Cardiac muscle cell (in vitro differentiated cells and primary cell): ENCODE measurements around the gene NR1H2. TPM values are rescaled to one million over a fixed set of nuclear protein-coding genes. Genes with fewer than 3 reads are reported as not detected.
"Not testable (repeated sequence)": the region's sequence is repeated elsewhere in the genome, so short reads cannot be mapped to it uniquely, and the experiment has no call there.

Experiments
- DNase-seq, 2 donors: peaks; one replicate each; pipeline versions ENCODE4 v3.0.0 to v3.0.0-alpha.2; 2010 to 2017; ENCODE audit warnings: low read depth in 1 of 2, low spot score in 1 of 2
- H3K27ac ChIP-seq: fragments of 200-600 bp; sonication (generic); 2 replicates; pipeline ENCODE4 v1.5.1; 2016
- H3K27me3 ChIP-seq: fragments of 200-600 bp; sonication (generic); 2 replicates; pipeline ENCODE4 v1.6.0; 2016; ENCODE audit warnings: control low read depth
- H3K36me3 ChIP-seq: fragments of 200-600 bp; sonication (generic); 2 replicates; pipeline ENCODE4 v1.5.1; 2016; ENCODE audit warnings: control low read depth
- H3K4me1 ChIP-seq: fragments of 200-600 bp; sonication (generic); 2 replicates; pipeline ENCODE4 v1.8.1; 2017; ENCODE audit warnings: low read depth, mild to moderate bottlenecking, mixed run types
- H3K4me3 ChIP-seq: fragments of 200-600 bp; sonication (generic); 2 replicates; pipeline ENCODE4 v1.5.1; 2016; ENCODE audit warnings: mild to moderate bottlenecking
- H3K9me3 ChIP-seq: fragments of 200-600 bp; sonication (generic); 2 replicates; pipeline ENCODE4 v1.5.1; 2017; ENCODE audit warnings: low read depth, mild to moderate bottlenecking, control low read depth
- polyA plus RNA-seq: library from polyadenylated mRNA; unstranded; fragments of >200 nt; fragmentation: Nextera tagmentation; extraction: Ambion mirVana; gene quantifications from 2 replicates; pipeline ENCODE4 v1.2.1, GENCODE V29; 2016
- total RNA-seq: library from RNA; depleted of rRNA; stranded (reverse); fragments of >200 nt; gene quantifications from 2 replicates; pipeline ENCODE4 v1.2.3, GENCODE V29; 2016
- TF ChIP-seq, protein P1 (sequence below): IDR thresholded peaks from 2 replicates; pipeline ENCODE4 v1.5.1; 2012; ENCODE audit warnings: low read depth, mild to moderate bottlenecking, low read length

NR1H2 gene
- total and polyA plus RNA-seq, 2 experiments from 2014 or later = 58.3 to 60.1 TPM

DNA sequence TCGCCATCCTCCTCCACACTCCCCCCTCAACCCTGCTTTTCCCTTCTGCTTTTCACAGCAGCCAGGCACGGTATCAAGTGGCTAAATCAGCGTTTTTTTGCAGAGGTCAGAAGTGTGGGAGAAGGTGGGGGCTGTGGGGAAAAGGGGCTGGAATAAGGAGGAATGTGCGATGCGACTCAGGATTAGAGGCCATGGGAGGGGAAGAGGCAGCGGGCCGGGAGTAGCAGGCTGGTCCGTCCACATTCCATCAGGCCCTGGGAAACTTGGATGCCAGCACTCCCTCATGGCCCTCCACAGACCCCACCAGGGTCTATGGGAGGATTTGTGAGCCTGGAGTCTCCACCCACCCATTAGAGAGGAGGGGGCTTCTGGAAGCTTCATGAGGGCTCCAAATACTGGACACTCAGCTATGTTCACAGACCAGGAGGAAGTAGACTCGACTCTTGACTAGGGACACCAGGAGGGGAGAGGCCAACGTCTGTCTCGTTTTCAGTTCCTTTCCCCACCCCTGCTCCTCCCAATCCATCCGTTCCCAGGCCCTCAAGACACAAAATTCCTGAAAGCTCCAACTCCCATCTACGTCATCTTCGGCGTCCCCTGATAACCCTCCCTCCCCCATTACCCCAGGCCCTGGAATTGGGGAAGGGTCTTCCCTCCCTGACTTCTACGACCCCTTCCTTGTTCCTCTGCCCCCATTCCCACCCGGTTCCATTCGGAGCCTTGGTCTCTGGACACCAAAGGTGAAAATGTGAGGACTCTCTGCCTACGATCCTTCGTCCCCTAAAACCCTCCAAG, 43.8 kb upstream of the NR1H2 start:
- Histone ChIP-seq H3K4me1 (peaks cover 18% of the 10 kb centered on the region), H3K4me3 (peak overlapping the region; percentile 46), H3K9me3 (no peaks in the 10 kb centered on the region), H3K36me3 (no peaks in the 10 kb centered on the region), H3K27ac (peak overlapping the region; percentile 96), H3K27me3 (no peaks in the 10 kb centered on the region)
- TF ChIP-seq, protein P1, sequence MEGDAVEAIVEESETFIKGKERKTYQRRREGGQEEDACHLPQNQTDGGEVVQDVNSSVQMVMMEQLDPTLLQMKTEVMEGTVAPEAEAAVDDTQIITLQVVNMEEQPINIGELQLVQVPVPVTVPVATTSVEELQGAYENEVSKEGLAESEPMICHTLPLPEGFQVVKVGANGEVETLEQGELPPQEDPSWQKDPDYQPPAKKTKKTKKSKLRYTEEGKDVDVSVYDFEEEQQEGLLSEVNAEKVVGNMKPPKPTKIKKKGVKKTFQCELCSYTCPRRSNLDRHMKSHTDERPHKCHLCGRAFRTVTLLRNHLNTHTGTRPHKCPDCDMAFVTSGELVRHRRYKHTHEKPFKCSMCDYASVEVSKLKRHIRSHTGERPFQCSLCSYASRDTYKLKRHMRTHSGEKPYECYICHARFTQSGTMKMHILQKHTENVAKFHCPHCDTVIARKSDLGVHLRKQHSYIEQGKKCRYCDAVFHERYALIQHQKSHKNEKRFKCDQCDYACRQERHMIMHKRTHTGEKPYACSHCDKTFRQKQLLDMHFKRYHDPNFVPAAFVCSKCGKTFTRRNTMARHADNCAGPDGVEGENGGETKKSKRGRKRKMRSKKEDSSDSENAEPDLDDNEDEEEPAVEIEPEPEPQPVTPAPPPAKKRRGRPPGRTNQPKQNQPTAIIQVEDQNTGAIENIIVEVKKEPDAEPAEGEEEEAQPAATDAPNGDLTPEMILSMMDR = no peak
- DNase-seq = peak in 1 of 2 donors; percentile 53

DNA sequence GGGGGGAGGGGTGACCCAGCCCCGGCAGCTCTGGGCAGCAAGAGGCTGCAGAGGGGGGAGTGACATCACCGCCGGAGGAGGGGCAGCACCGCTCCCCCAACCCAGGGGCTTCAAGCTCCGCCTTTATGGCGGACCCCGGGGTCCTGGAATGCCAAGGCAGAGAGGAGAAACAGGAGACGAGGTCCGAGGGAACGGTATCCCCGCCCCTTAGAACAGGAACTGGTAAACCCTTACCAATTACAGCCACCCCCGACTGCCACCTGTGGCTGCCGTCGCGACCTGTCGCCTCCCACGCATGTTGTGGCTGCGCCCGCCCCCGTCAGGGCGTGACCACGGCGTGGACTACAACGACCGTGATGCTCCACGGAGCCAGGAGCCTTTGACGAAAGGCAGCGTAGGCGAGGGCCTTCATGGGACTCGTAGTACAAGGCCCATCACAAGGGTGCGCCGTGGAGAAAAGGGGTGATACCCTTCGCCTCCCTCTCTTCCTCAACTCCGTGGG, 43.0 kb upstream of the NR1H2 start:
- TF ChIP-seq, protein P1 = peak; percentile 6
- peak; percentile 92 to 95 for DNase-seq
- Histone ChIP-seq H3K36me3 (no peaks in the 10 kb centered on the region), H3K9me3 (no peaks in the 10 kb centered on the region), H3K4me1 (peaks cover 13% of the 10 kb centered on the region), H3K27me3 (no peaks in the 10 kb centered on the region), H3K4me3 (peak overlapping the region; percentile 46), H3K27ac (peak overlapping the region; percentile 96)

DNA sequence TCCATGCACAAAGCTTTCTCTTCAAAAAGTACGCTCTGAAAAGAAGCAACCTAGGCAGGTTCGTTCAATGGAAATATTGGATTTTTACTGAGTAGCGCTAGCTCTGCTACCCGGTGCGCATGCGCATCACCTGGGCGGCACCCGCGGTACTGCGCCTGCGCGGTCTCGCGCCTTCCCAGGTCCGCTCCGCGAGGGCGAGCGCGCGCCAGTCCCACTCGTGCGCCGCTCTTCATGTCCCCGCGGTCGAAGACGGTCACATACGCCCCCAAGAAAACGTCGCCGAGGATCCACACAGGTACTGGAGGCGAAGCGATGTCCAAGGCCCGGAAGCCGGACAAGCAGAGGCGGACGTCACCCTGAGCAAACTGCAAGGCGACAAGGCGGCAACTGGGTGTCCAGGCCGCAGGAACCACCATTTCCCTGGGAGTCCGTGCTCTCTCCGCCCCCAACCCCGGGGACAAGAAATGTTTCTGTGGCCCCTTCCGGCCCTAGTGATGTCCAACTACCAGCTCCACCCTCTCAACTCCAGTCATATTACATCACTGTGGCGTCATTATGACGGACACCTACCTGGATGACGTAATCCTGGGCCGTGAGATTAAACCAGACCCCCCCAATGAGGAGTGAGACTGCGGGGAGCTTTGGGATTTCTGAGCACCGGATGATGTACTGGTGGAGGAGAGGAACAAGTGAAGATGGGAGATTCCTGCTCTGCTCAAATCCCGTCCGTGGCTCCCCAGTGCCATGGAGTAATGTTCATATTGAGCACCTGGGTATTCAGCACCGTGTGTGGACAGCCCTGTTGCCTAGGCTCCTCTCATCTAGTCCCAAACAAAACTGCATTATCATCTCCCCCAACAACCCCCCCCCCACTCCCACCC, 42.3 kb upstream of the NR1H2 start:
- Histone ChIP-seq H3K36me3 (no peaks in the 10 kb centered on the region), H3K4me1 (peaks cover 13% of the 10 kb centered on the region), H3K4me3 (peak overlapping the region; percentile 46), H3K27ac (peak overlapping the region; percentile 96), H3K9me3 (no peaks in the 10 kb centered on the region), H3K27me3 (no peaks in the 10 kb centered on the region)
- peak; percentile 79 to 86 for DNase-seq
- TF ChIP-seq, protein P1 = no peak

GRCh38 chr19:50334741-50335421, 41.4 kb upstream of the NR1H2 start:
- no peaks in the 10 kb centered on the region for H3K36me3 ChIP-seq
- peaks cover 13% of the 10 kb centered on the region for H3K4me1 ChIP-seq
- H3K9me3 ChIP-seq = no peaks in the 10 kb centered on the region
- no peak for DNase-seq
- H3K27me3 ChIP-seq = no peaks in the 10 kb centered on the region
- H3K27ac ChIP-seq = no peak overlapping the region
- H3K4me3 ChIP-seq = no peak overlapping the region
- TF ChIP-seq, protein P1 = no peak

- H3K27me3 ChIP-seq, H3K27ac ChIP-seq, H3K4me1 ChIP-seq: not testable (repeated sequence)
These were observed 39.2 kb upstream of the NR1H2 start for GRCh38 chr19:50337031-50337430.

More at GRCh38 chr19:50337031-50337430, 39.2 kb upstream of the NR1H2 start:
- H3K4me3 ChIP-seq, DNase-seq, H3K9me3 ChIP-seq, H3K36me3 ChIP-seq: not testable (repeated sequence)
